H7 (cell line): ENCODE results near the gene NTRK1. TPM values are rescaled to one million over a fixed set of nuclear protein-coding genes. Genes with fewer than 3 reads are reported as not detected.

Source experiments
- DNase-seq: peaks from one replicate; pipeline ENCODE4 v3.0.0; 2012
- H3K27me3 ChIP-seq: 2 replicates; pipeline ENCODE4 v1.6.0; 2011; ENCODE audit warnings: mild to moderate bottlenecking, low read length; ENCODE audit not compliant: control insufficient read depth, insufficient read depth
- H3K36me3 ChIP-seq: replicated peaks from 2 replicates; pipeline ENCODE4 v1.5.1; 2011; ENCODE audit warnings: low read length; ENCODE audit not compliant: control insufficient read depth, insufficient read depth
- H3K4me3 ChIP-seq: 2 replicates; pipeline ENCODE4 v1.5.1; 2011; ENCODE audit warnings: low read depth, mild to moderate bottlenecking, control low read depth, low read length, moderate library complexity; ENCODE audit not compliant: insufficient read depth
- total RNA-seq: library from RNA; depleted of rRNA; stranded (reverse); fragments of >200 nt; shearing (Covaris generic); gene quantifications from 2 replicates; pipeline ENCODE4 v1.2.3, GENCODE V29; 2014; rRNA removed

The NTRK1 gene
- 0.07 and 0.22 TPM in 2 replicates for total RNA-seq

GRCh38 chr1:156860628-156861423 lies at the start of gene NTRK1:
Gene NTRK1 (plus strand): TSS chr1:156860865. CDS start chr1:156860935, 70 bp downstream.
- peaks cover 93% of the 10 kb centered on the region for H3K27me3 ChIP-seq
- H3K4me3 ChIP-seq, result peak within 1 kb of the TSS; percentile 40
- peak; percentile 97 for DNase-seq
- no peaks in the 10 kb centered on the region for H3K36me3 ChIP-seq

DNA sequence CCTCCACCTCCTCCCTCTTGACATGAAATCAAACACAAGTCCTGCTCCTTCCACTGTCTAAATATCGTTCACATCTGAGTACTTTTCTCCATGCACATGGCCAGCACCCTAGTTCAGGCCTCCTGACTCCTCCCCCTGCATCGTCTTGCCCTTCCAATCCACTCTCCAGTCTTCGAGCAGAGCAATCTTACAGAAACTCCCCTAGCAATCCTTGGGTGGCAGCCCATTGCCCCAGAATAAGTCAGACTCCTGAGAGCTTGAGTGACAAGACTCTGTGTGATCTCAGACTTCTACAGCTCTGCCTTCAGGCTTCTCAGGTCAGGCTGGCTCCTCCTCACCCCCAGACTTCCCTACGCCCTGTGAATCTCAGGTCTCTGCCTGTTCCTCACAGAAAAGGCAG lies 49.5 kb upstream of the NTRK1 start:
- no peak overlapping the region for H3K4me3 ChIP-seq
- DNase-seq, result no peak
- peaks cover 44% of the 10 kb centered on the region for H3K27me3 ChIP-seq
- no peaks in the 10 kb centered on the region for H3K36me3 ChIP-seq

DNA sequence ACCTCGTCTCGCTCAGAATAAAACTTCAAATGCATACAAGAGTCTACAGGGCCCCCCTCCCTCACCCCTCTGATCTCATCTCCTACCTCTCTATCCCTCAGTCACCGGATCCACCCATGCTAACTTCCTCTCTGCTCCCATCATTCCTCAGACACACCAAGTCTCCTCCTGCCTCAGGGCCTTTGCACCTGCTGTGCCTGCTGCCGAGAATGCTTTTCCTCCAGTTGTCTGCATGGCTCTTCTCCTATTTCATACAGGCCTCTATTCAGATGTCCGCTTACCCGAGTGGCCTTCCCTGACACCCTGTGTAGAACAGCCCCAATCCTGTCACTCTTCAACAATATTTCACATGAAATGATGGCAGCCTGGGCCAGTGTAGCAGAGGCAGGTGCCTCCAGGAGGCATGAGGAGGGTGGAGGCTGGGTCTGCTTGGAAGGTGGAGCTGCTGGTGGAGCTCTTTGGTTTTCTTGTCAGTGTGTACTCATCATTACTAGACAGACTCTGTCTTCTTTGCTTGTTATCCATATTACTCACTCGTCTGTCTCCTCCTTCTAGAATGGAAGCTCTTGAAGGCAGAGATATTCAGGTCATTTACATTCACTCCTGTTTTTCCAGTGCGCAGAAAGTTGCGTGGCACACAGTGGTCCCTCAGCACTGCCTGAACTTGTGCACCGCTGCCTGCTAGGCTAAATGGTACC lies 48.2 kb upstream of the NTRK1 start:
- no peak for DNase-seq
- no peaks in the 10 kb centered on the region for H3K36me3 ChIP-seq
- no peak overlapping the region for H3K4me3 ChIP-seq
- peaks cover 47% of the 10 kb centered on the region for H3K27me3 ChIP-seq

DNA sequence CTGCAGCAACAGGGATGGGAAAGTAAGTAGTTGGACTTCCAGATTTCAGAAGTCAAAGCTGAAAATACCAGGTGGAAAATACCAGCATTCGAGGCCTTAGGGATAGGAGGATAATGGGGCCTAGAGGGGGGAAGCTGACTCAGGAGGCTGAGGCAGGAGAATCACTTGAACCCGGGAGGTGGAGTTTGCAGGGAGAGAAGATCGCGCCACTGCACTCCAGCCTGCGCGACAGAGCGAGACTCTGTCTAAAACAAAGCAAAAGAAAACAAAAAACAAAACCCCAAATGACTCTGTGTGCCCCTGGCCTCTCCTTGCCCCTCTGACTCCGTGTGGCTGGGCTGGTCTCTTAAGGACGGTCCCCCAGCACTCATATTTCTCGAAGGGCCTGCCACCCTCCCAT lies 47.4 kb upstream of the NTRK1 start:
- H3K36me3 ChIP-seq, result no peaks in the 10 kb centered on the region
- no peak for DNase-seq
- H3K4me3 ChIP-seq, result peak overlapping the region; percentile 59
- H3K27me3 ChIP-seq, result peaks cover 47% of the 10 kb centered on the region

DNA sequence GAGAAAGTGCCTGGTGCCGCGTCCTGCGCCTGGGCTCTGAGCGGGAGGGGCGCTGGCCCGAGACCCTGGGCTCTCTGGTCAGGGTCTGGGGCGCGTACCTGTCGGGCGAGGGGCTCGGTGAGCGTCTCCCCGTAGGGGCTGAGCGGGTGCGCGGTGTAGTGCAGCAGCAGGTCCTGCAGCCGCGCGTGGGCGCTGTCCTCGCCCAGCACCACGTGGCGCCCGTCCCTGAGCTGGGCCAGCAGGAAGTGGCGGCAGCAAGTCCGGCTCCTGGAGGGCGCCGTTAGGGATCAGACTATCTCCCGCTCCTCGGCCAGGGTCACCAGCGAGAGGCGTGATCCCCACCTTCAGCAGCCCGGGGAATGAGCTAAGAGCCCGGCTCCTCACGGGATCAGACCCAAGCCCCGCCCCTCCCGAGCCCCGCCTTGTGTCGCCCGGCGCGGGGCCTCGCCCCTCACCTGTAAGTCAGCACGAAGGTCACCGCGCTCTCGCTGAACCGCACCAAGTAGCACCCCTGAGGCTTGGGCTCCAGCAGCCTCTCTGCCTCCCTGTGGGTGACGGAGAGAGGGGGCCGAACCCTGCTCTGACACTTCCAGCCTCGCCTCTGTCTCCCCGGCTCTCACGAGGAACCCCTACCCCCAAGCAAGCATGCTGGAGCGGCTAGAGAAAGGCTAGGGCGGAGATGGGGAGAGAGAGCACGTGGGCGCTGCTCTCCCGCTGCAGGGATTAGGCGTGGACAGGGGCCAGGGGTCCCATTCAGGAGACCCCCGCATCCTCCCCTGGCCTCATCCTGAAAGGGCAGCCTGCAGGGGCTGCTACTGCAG lies 46.7 kb upstream of the NTRK1 start:
- Histone ChIP-seq H3K4me3 (peak overlapping the region; percentile 59), H3K27me3 (peaks cover 47% of the 10 kb centered on the region), H3K36me3 (no peaks in the 10 kb centered on the region)
- peak; percentile 97 for DNase-seq

DNA sequence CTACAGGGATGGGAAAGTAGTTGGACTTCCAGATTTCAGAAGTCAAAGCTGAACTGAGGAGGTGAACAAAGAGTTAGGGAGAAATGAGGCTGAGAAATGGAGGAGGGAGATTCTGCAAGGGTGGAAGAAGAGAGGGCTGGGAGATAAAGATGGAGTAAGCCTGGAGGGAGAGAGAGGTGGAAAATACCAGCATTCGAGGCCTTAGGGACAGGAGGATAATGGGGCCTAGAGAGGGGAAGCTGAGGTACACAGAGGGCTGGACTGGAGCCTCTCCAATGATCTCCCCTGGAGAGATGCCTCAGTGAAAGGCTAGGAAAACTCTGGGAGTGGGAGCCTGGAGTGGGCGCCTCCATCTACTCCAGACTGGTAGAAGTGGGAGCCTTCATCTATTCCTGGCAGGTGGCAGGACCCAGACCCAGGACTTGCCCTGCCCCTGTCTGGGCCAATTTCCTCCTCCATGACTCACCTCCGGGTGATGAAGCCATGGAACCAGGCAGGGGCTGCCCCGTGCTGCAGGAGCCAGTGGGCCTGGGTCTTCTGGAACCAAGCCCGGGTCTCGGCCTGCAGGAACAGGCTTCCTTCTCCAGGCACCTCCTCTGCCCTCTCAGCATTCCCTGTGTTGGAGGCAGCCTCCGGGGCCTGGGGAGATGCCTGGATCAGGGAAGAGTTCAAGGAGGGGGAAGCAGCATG lies 45.9 kb upstream of the NTRK1 start:
- no peaks in the 10 kb centered on the region for H3K36me3 ChIP-seq
- H3K27me3 ChIP-seq, result peaks cover 47% of the 10 kb centered on the region
- peak; percentile 43 for DNase-seq
- no peak overlapping the region for H3K4me3 ChIP-seq

DNA sequence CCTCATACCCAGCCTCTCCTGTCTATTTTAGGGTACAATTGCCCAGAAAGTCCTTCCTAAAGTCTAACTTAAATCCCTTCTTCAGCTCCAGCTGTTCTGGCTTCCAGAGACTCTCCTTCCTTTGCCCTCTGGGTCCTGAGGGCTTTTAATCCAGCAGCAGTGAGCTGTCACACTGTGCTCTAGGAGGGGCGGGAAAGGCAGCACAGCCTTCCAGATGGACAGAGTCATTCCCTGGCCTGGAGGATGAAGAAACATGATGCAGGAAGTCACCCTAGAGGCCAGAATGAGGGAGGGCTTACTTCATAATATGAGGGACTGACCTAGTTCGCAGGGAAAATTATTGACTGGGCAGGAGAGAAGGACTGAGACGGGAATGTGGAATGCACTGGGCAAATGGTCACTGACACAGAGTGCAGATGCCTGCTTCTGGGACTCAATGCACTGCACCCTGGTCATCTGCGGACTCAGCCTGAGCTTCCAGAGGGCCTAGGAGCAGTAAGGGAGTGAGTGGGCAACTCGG lies 45.3 kb upstream of the NTRK1 start:
- H3K36me3 ChIP-seq, result no peaks in the 10 kb centered on the region
- peak; percentile 40 for DNase-seq
- H3K4me3 ChIP-seq, result no peak overlapping the region
- H3K27me3 ChIP-seq, result peaks cover 47% of the 10 kb centered on the region

DNA sequence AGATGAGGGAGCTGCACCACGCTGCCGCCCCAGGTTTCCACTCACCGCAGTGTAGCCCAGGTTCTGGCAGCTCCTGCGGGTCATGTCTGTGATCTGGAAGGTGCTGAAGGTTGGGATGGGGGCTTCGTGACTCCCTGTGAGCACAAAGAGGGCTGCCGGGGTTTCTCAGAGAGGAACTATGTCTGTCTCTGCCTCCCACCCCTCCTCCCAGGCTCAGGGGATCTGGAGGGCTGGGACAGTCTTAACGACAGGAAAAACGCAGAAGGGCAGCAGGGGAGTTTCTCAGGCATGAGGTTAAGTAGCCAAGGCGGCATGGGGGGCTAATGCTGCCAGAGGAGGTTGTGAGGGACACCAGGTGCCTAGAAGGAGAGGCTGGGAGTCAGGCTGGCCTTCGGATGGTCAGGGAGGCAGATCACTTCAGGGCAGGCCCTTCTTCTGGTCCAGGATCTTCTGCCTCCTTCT lies 44.7 kb upstream of the NTRK1 start:
- Histone ChIP-seq H3K4me3 (no peak overlapping the region), H3K36me3 (no peaks in the 10 kb centered on the region), H3K27me3 (peaks cover 45% of the 10 kb centered on the region)
- DNase-seq, result no peak

DNA sequence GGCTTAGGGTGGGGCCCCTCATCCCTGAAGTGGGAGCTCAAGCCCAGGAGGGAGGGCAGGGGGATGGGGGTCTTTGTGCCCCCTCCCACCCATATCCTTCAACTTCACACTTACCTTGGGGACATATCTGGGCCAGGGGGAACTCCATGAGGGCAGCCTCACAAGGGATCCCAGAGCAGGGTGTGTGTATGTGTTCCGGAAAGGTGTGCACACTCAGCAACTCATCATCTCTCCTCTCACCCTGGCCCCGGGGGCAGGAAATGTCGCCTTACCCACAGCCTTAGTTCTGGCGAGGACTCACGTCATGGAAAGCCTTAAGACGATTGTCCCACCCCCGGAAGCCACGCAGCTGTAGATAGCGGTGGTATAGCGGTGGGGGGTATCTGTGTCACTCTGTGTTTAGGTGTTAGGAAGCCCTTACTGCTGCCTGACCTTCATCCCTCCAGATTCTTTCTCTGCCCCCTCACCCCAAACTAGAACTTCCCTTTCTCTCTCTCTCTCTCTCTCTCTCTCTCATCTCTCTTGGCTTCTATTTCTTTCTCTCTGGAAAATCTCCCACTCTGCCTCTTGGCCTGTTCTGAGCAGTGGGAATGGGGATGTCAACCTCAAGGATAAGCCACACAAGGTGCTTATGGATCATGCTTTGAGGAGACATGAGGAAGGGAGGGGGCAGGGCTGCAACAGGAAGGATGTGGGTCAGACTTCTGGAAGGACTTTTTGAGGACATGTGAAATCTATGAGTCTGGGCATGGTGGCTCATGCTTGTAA lies 43.9 kb upstream of the NTRK1 start, which contains the start of gene SH2D2A:
Gene SH2D2A, minus strand, starts transcription at position 288 of the 768 bp plus-strand sequence. Its CDS starts 140 bp downstream, at position 148.
- H3K27me3 ChIP-seq, result peaks cover 43% of the 10 kb centered on the region
- no peak within 1 kb of the TSS for H3K4me3 ChIP-seq
- H3K36me3 ChIP-seq, result no peaks in the 10 kb centered on the region
- DNase-seq, result no peak

DNA sequence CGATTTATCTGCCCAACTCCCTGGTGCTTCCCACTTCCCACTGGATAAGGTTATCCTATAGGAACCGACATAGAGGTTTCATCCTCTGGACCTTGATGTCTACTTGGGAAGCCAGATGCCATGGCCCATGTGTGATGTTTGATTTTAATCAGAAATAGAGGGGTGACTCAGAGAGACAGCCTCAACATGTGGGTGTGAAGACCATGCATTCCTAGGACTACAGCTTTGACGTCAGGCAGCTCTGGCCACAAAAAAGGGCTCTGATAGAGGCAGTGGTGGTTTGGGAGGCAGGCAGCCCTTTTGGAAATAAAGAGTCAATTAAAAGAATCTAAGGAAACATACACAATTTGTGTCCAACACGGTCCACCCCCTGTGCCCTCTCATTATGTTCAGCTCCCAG lies 38.9 kb upstream of the NTRK1 start:
- Histone ChIP-seq H3K36me3 (no peaks in the 10 kb centered on the region), H3K4me3 (no peak overlapping the region), H3K27me3 (peaks cover 10% of the 10 kb centered on the region)
- DNase-seq, result no peak

DNA sequence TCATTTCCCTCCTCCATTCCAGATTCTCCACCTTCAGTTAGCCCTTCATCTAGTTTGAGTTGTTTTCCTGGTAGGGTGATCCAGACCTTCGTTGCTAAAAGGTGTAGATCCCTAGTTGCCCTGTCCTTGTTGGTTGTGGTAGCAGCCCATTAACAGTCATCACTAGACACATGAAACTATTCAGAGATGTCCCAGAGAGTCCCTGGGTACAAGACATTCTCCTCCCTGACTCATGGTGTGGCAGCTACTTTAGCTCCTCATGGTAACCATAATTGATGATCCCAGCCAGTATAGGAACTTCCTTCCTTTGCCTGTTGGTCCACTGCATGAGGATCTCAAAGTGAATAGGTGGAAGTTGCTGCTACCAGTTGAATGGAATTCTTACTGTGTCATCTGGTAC lies 38.0 kb upstream of the NTRK1 start:
- Histone ChIP-seq H3K36me3 (no peaks in the 10 kb centered on the region), H3K27me3 (peaks cover 8% of the 10 kb centered on the region; the same call in 1 of the 2 replicates), H3K4me3 (no peak overlapping the region)
- DNase-seq, result no peak

GRCh38 chr1:156823210-156823790 lies 37.4 kb upstream of the NTRK1 start:
- no peak for DNase-seq
- Histone ChIP-seq H3K36me3 (no peaks in the 10 kb centered on the region), H3K27me3 (peaks cover 8% of the 10 kb centered on the region; the same call in 1 of the 2 replicates), H3K4me3 (no peak overlapping the region)

DNA sequence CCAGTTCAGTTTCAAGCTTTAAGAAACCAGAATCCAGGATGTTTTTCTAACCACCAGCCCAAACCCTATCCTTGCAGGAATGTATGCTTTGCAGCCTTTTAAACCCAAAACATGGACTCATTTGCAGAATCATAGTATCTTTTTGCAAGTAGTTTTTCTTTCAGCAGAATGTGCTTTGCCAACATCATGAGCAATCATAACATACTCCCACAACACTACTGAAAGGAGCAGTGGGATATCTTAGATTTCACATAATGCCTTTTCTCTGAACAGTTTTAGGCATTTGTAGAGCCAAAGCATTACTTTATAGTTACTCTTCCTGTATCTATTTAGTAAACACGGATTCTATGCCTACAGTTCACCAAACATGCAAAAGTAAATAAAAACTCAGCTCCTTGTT lies 34.0 kb upstream of the NTRK1 start:
- H3K36me3 ChIP-seq, result no peaks in the 10 kb centered on the region
- peaks cover 10% of the 10 kb centered on the region; the same call in 1 of the 2 replicates for H3K27me3 ChIP-seq
- no peak for DNase-seq
- no peak overlapping the region for H3K4me3 ChIP-seq
